GM19468 (cell line): ENCODE data around the gene C14orf119.
A peak's percentile ranks its signal among the peaks of the same experiment; 100 is the strongest.

Experiments used
- ATAC-seq: cut with Tn5 transposase; IDR thresholded peaks from one replicate; pipeline ENCODE4 v1.9.1; 2021; ENCODE audit warnings: mild to moderate bottlenecking, moderate library complexity, moderate number of reproducible peaks; ENCODE audit not compliant: unreplicated experiment; ENCODE audit errors: extremely low read depth

Gene C14orf119

GRCh38 chr14:23095196-23096108 is at the start of gene C14orf119:
Gene C14orf119 (plus strand): TSS chr14:23095505. CDS start chr14:23097659, 2,154 bp downstream.
- ATAC-seq = peak; percentile 89

- ATAC-seq = no peak
Observed at GRCh38 chr14:23047034-23047634, 48.2 kb upstream of the C14orf119 start.

- no peak for ATAC-seq
Observed at GRCh38 chr14:23047751-23048693, 47.3 kb upstream of the C14orf119 start.

- ATAC-seq = no peak
Observed at GRCh38 chr14:23049011-23049410, 46.3 kb upstream of the C14orf119 start.

GRCh38 chr14:23051141-23052057 is 43.9 kb upstream of the C14orf119 start:
- ATAC-seq = no peak

GRCh38 chr14:23052182-23052623 is 43.1 kb upstream of the C14orf119 start:
- no peak for ATAC-seq

GRCh38 chr14:23052671-23053070 is 42.6 kb upstream of the C14orf119 start:
- no peak for ATAC-seq

- ATAC-seq = no peak
Observed at GRCh38 chr14:23053426-23053825, 41.9 kb upstream of the C14orf119 start.

GRCh38 chr14:23054000-23054811 is 41.1 kb upstream of the C14orf119 start:
- no peak for ATAC-seq

GRCh38 chr14:23055147-23055550 is 40.2 kb upstream of the C14orf119 start:
- ATAC-seq = no peak

- ATAC-seq = no peak
Observed at GRCh38 chr14:23055621-23056144, 39.6 kb upstream of the C14orf119 start.

- ATAC-seq = no peak
Observed at GRCh38 chr14:23056145-23056955, 39.0 kb upstream of the C14orf119 start.

GRCh38 chr14:23056956-23057756 is 38.1 kb upstream of the C14orf119 start, which contains the start of gene CDH24:
Gene CDH24 (minus strand): TSS chr14:23057520. CDS start chr14:23055733, 1,787 bp downstream.
- ATAC-seq = no peak

- no peak for ATAC-seq
Observed at GRCh38 chr14:23057757-23058653, 37.3 kb upstream of the C14orf119 start.

GRCh38 chr14:23058654-23059504 is 36.4 kb upstream of the C14orf119 start:
- ATAC-seq = no peak
